Activated CD8-positive, alpha-beta memory T cell treated with anti-CD3 and anti-CD28 coated beads for 4 hours (primary cell): ENCODE results near the gene HNMT.
"Not testable (repeated sequence)": the region's sequence is repeated elsewhere in the genome, so short reads cannot be mapped to it uniquely, and the experiment has no call there.

ENCODE experiments used
- DNase-seq, 2 donors: peaks; one replicate each; pipeline ENCODE4 v3.0.0-alpha.2; 2020; ENCODE audit warnings: low read depth in 2 of 2

HNMT gene

GRCh38 chr2:137975280-137976271 is 11.3 kb downstream of the HNMT start:
- DNase-seq: no peak

- DNase-seq: no peak
These were observed 12.0 kb downstream of the HNMT start for GRCh38 chr2:137976274-137976673.

GRCh38 chr2:137977790-137978189 is 13.5 kb downstream of the HNMT start:
- no peak for DNase-seq

- no peak for DNase-seq
These were observed 16.2 kb downstream of the HNMT start for GRCh38 chr2:137980459-137980858.

- no peak for DNase-seq
These were observed 16.9 kb downstream of the HNMT start for GRCh38 chr2:137981112-137981656.

- no peak for DNase-seq
These were observed 19.3 kb downstream of the HNMT start for GRCh38 chr2:137983581-137983980.

GRCh38 chr2:137986268-137986667 is 22.0 kb downstream of the HNMT start:
- no peak for DNase-seq

GRCh38 chr2:137987011-137987410 is 22.7 kb downstream of the HNMT start:
- DNase-seq: no peak

- DNase-seq: no peak
These were observed 26.8 kb downstream of the HNMT start for GRCh38 chr2:137991078-137991477.

- no peak for DNase-seq
These were observed 27.9 kb downstream of the HNMT start for GRCh38 chr2:137992039-137992646.

- not testable (repeated sequence) for DNase-seq
These were observed 29.6 kb downstream of the HNMT start for GRCh38 chr2:137993715-137994476.

GRCh38 chr2:137995368-137995767 is 31.1 kb downstream of the HNMT start:
- DNase-seq: not testable (repeated sequence)

GRCh38 chr2:137996158-137996557 is 31.9 kb downstream of the HNMT start:
- DNase-seq: not testable (repeated sequence)

- no peak for DNase-seq
These were observed 33.5 kb downstream of the HNMT start for GRCh38 chr2:137997733-137998132.

- DNase-seq: no peak
These were observed 34.2 kb downstream of the HNMT start for GRCh38 chr2:137998503-137998902.

GRCh38 chr2:137999273-137999672 is 35.0 kb downstream of the HNMT start:
- DNase-seq: no peak

- no peak for DNase-seq
These were observed 35.7 kb downstream of the HNMT start for GRCh38 chr2:138000009-138000408.

- no peak for DNase-seq
These were observed 36.5 kb downstream of the HNMT start for GRCh38 chr2:138000796-138001195.

- no peak for DNase-seq
These were observed 39.1 kb downstream of the HNMT start for GRCh38 chr2:138003411-138003810.

GRCh38 chr2:138007431-138007830 is 43.2 kb downstream of the HNMT start:
- no peak for DNase-seq

- DNase-seq: no peak
These were observed 45.3 kb downstream of the HNMT start for GRCh38 chr2:138009622-138010021.

GRCh38 chr2:138010890-138011289 is 46.6 kb downstream of the HNMT start:
- DNase-seq: no peak
